ENCODE data around the gene FOXP3.

- TF ChIP-seq CTCF (IDR thresholded peaks at IDR 0.05) (no peak), POLR2AphosphoS5 (IDR thresholded peaks at IDR 0.05; ENCODE audit: low read depth, low read length) (no peak), TCF7L2 (IDR thresholded peaks at IDR 0.05; ENCODE audit: low read depth, low read length) (no peak)
Observed at GRCh38 chrX:49209434-49210251, 54.9 kb downstream of the FOXP3 start.
